ENCODE results near the gene KANSL1L. TPM values are rescaled to one million over a fixed set of nuclear protein-coding genes. Genes with fewer than 3 reads are reported as not detected.

KANSL1L gene
- total RNA-seq, result 10 to 100 TPM; 11.4 to 21.5 (median 15.5) TPM
- polyA plus RNA-seq, result 10 to 100 TPM in 1 of 3 donors, 1 to 10 TPM in 2; 1.8 to 14.9 (median 6.3) TPM
- long read RNA-seq, donor 1, full-length matches to known transcripts, result 1 of 5 reads
- long read RNA-seq, donor 1, partial matches to known transcripts, result 0 of 5 reads
- long read RNA-seq, donor 1, other reads (novel, unspliced or antisense), result 4 of 5 reads
- long read RNA-seq, donor 2, partial matches to known transcripts, result 3 of 9 reads
- long read RNA-seq, donor 2, other reads (novel, unspliced or antisense), result 6 of 9 reads

DNA sequence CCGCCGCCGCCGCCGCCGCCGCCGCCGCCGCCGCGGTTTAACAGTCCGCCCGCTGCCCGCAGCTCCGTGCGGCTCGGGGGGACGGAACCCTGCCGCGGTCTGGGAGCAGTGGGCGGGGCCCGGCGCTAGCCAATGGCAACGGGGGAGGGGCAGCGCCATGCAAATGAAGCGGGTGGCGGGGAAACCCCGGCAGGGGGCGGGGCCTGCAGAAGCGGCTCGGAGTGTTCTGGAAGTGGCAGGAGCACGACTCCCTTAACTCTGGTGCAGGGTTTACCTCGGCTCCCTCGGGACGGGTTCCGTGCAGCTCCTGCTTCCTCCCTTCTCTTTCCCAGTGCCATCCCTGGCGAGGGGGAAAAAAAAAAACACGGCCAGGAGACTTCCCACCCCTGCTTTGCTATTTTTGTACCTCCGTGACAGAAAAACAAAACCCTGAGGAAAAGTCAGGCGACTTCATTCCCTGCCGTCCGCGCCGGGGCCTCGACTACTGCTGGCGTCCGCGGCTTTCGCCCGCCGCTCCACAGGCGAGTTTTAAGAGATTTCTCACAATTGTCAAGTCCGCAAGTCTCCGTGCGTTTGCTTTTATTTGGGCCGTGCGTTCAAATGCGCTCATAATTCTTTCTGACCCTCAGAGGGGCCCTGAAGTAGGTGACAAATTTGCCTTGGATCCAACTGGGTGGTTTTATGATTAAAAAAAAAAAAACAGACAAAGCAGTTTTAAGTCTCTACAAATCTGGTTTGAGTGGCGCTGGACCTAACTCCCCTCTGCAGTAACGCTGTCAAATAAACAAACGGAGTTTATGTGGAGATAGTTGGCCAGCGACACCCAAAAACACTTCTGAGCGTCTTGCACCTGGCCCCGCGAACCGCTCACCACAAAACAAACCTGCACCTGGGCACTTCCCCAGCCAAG is at the start of gene KANSL1L:
KANSL1L (minus strand) TSS at position 101 of the 910 bp plus-strand sequence. CDS start 16,827 bp downstream, outside the sequence.
- intact Hi-C loops (cut with DNase I), result loop anchor here in 1 of 2 donors (10.0 kb wide), 1 partner anchor 167 kb away; the partner anchor contains the start of gene RPE
- ATAC-seq (peak; percentile 91 to 95 (median 94)), DNase-seq (peak; percentile 99)
- Histone ChIP-seq H3K36me3 (ENCODE audit: insufficient read depth in 1 of 2, low read depth in 1 of 2) (no peaks in the 10 kb centered on the region), H3K4me3 (peak within 1 kb of the TSS; percentile 86), H3K9me3 (no peaks in the 10 kb centered on the region), H3K27ac (peak within 1 kb of the TSS; percentile 99), H3K27me3 (ENCODE audit: insufficient read depth in 3 of 3, low read length in 2 of 3) (no peaks in the 10 kb centered on the region), H3K4me1 (peaks cover 32% of the 10 kb centered on the region)
- WGBS, 3 donors, result 0 to 1% (median 0%) methylated on average over 48 to 67 of the region's 67 CpGs
- no peak for TF ChIP-seq CTCF (IDR thresholded peaks at IDR 0.05)

- 41 to 56% (median 52%) methylated on average over 1 of the region's 1 CpG for WGBS, 3 donors
- H3K27ac ChIP-seq, result no peak overlapping the region
These were observed 43.9 kb upstream of the KANSL1L start for GRCh38 chr2:210215120-210215519.

GRCh38 chr2:210210185-210210584 is 39.0 kb upstream of the KANSL1L start:
- no peak for DNase-seq
- Histone ChIP-seq H3K27ac (no peak overlapping the region), H3K27me3 (ENCODE audit: insufficient read depth in 3 of 3, low read length in 2 of 3) (no peaks in the 10 kb centered on the region), H3K36me3 (ENCODE audit: insufficient read depth in 1 of 2, low read depth in 1 of 2) (peaks cover 0 to 47% of the 10 kb centered on the region in 2 donors), H3K4me3 (no peak overlapping the region), H3K9me3 (no peaks in the 10 kb centered on the region), H3K4me1 (no peaks in the 10 kb centered on the region)
- no peak for TF ChIP-seq CTCF (IDR thresholded peaks at IDR 0.05)
- intact Hi-C loops (cut with DNase I), result no loop called here
- ATAC-seq, result no peak
- WGBS, 3 donors, result 94 to 97% (median 97%) methylated on average over 1 of the region's 1 CpG

More at GRCh38 chr2:210215120-210215519, 43.9 kb upstream of the KANSL1L start:
- DNase-seq, result no peak
- H3K27me3 ChIP-seq (ENCODE audit: insufficient read depth in 3 of 3, low read length in 2 of 3), result no peaks in the 10 kb centered on the region
- no peak for TF ChIP-seq CTCF (IDR thresholded peaks at IDR 0.05)
- H3K36me3 ChIP-seq (ENCODE audit: insufficient read depth in 1 of 2, low read depth in 1 of 2), result peaks cover 0 to 40% of the 10 kb centered on the region in 2 donors
- H3K4me1 ChIP-seq, result no peaks in the 10 kb centered on the region
- no peak for ATAC-seq
- intact Hi-C loops (cut with DNase I), result no loop called here
- H3K9me3 ChIP-seq, result no peaks in the 10 kb centered on the region
- H3K4me3 ChIP-seq, result no peak overlapping the region

- H3K9me3 ChIP-seq, result no peaks in the 10 kb centered on the region
- WGBS, 3 donors, result 84 to 93% (median 84%) methylated on average over 1 of the region's 1 CpG
- no peak overlapping the region for H3K4me3 ChIP-seq
- no peak for DNase-seq
- intact Hi-C loops (cut with DNase I), result no loop called here
- no peaks in the 10 kb centered on the region for H3K27me3 ChIP-seq (ENCODE audit: insufficient read depth in 3 of 3, low read length in 2 of 3)
- H3K4me1 ChIP-seq, result peaks cover 4% of the 10 kb centered on the region
- no peak for ATAC-seq
- H3K27ac ChIP-seq, result no peak overlapping the region
- peaks cover 0 to 60% of the 10 kb centered on the region in 2 donors for H3K36me3 ChIP-seq (ENCODE audit: insufficient read depth in 1 of 2, low read depth in 1 of 2)
- TF ChIP-seq CTCF (IDR thresholded peaks at IDR 0.05), result no peak
These were observed 36.7 kb upstream of the KANSL1L start for GRCh38 chr2:210207929-210208328.
